ENCODE results near the gene TMEM14C.
A peak's percentile ranks its signal among the peaks of the same experiment; 100 is the strongest.
"Not testable (repeated sequence)": the region's sequence is repeated elsewhere in the genome, so short reads cannot be mapped to it uniquely, and the experiment has no call there.

TMEM14C gene

GRCh38 chr6:10722820-10723566, at the start of gene TMEM14C:
TMEM14C (plus strand) TSS chr6:10723070; CDS start chr6:10724614, 1,544 bp downstream.
- DNase-seq: peak; percentile 95 to 97

GRCh38 chr6:10676403-10676802, 46.5 kb upstream of the TMEM14C start:
- no peak for DNase-seq

DNA sequence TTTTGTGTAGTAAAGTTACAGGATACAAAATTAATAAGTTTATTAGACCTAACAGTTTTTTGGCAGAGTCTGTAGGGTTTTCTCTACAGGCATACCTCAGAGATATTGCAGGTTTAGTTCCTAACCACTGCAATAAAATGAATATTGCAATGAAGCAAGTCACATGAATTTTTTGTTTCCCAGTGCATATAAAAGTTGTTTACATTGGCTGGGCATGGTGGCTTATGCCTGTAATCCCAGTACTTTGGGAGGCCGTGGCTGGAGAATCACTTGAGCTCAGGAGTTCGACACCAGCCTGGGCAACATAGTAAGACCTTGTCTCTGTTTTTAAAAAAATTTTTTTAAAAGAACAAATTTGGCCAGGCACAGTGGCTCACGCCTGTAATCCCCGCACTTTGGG, 44.4 kb upstream of the TMEM14C start:
- no peak for DNase-seq

DNA sequence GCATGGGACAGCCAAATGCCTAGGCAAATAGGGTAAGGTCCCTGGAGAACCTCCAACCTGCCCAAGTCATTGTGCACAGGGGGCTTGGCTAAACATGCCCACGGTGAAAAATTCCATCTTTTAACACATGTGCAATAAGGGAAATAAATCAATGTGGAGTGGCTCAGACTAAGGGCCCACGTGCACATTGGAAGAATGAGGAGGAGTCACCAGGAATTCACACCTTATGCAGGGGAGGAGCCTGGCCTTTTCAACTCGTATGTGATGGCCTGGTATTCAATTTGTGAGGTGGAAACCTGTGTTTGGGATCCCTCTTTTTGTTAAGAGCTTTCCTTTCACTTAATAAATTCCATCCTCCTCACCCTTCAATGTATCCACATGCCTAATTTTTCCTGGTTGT, 41.1 kb upstream of the TMEM14C start:
- DNase-seq: no peak

- DNase-seq: no peak
These were observed 40.4 kb upstream of the TMEM14C start for GRCh38 chr6:10682355-10682988.

- no peak for DNase-seq
These were observed 38.3 kb upstream of the TMEM14C start for GRCh38 chr6:10684618-10685017.

GRCh38 chr6:10685092-10685915, 37.6 kb upstream of the TMEM14C start:
- no peak for DNase-seq

GRCh38 chr6:10686901-10687300, 36.0 kb upstream of the TMEM14C start:
- no peak for DNase-seq

DNA sequence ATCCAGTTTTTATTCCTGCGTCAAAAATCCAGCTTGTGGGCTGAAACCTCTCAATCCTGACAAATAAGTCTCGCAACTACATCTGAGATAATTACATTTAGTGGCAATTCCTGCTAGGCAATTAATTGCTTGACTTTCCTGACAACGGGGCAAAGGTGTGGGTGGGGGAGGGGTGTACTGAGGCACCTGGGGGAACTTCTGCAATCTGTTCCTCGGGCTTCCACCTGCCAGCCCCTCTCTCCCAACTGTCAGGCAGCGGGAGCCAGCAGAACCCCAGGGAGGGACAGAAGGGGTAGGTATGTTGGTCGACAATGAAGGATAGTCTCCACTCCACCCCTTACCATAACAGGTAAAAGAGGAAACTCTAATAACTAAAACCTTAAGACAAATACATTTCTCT, 35.3 kb upstream of the TMEM14C start:
- DNase-seq: no peak

- peak; percentile 26 to 60 for DNase-seq
These were observed 32.0 kb upstream of the TMEM14C start for GRCh38 chr6:10690651-10691445.

GRCh38 chr6:10692965-10693538, 29.8 kb upstream of the TMEM14C start:
- no peak for DNase-seq

GRCh38 chr6:10694302-10695085, 28.4 kb upstream of the TMEM14C start, which contains the start of the genes C6orf52 and PAK1IP1:
C6orf52 (minus strand) TSS chr6:10694616; CDS start chr6:10687550, 7,066 bp downstream.
PAK1IP1 (plus strand) TSS chr6:10694972; CDS start chr6:10694986, 14 bp downstream.
- peak; percentile 95 to 96 for DNase-seq

DNA sequence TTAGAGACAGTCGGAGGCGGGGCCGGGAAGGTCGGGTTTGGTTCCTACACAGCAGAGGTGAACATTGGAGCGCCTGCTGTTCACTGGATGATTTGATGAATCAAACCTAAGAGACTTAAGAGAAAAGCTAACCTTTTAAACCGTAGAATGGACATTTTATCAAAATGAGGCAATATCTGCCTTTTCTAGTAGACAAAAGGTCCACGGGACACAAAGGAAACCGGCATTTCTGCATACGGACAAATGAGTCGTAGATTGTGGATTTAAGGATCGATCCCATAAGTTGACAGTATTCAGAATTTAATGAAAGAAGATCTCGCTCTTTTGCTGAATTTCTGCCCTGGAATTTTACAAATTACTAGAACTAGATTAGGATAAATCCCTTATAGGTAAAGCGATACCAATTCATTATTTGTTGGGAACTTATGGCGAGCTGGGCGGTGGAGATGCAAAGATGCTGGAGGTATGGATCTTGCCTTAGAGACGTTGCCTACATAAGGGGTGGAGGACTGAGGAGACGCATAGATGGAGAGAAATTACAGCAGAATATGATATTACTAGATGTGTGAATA, 27.7 kb upstream of the TMEM14C start:
- DNase-seq: no peak

DNA sequence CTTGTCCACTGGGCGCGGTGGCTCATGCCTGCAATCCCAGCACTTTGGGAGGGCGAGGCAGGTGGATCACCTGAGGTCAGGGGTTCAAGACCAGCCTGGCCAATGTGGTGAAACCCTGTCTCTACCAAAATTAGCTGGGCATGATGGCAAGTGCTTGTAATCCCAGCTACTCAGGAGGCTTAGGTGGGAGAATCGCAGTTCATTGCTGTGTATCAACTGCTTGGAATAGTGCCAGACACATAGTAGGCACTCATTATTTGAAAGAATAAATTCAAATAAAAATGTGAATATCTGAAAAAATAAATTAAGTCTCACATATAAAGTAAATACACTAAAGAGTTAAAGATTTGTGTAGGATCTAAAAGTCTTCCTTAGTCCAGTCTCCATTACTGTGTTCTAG, 26.2 kb upstream of the TMEM14C start:
- DNase-seq: no peak

GRCh38 chr6:10713962-10714361, 8.9 kb upstream of the TMEM14C start:
- DNase-seq: no peak

GRCh38 chr6:10719296-10719963, 3.4 kb upstream of the TMEM14C start:
- peak in 1 of 2 experiments; percentile 10 for DNase-seq

- no peak for DNase-seq
These were observed 3.0 kb upstream of the TMEM14C start for GRCh38 chr6:10719964-10720264.

- peak; percentile 35 to 48 for DNase-seq
These were observed 2.5 kb upstream of the TMEM14C start for GRCh38 chr6:10720265-10720959.

GRCh38 chr6:10720960-10721849, 1.7 kb upstream of the TMEM14C start:
- not testable (repeated sequence) for DNase-seq
